ENCODE data around the gene SNORC.

SNORC gene

DNA sequence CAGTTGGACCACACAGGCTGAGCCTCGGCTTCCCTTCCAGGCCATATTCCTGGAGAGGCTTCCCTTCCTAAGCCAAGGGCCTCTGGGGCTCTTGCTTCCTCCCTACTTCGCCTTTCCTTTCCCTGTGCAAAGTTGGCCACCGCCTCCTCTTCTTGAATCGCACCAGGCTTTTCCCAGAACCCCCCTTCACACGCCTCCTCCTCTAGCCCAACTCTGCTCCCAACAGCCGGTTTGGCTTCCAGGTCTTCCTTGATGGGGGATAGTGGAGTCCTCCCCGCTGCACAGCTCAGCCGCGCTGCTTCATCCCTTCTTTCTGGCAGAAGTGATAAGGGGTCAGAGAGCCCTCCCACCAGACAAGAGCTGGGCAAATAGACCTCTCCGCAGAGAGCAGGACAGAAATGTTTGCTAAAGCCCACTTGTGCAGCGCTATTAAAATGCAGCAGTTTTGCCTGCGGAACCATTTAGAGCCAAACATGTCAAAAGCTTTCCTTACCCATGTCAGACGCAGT is 56.4 kb downstream of the SNORC start:
- intact Hi-C loops (cut with micrococcal nuclease), result no loop called here
- Mint-ChIP-seq H3K27ac (no peak overlapping the region), H3K4me3 (no peak overlapping the region), H3K9me3 (no peaks in the 10 kb centered on the region), H3K36me3 (ENCODE audit: low read depth) (no peaks in the 10 kb centered on the region), H3K27me3 (peaks cover 81% of the 10 kb centered on the region), H3K4me1 (ENCODE audit: low read depth) (no peaks in the 10 kb centered on the region)

GRCh38 chr2:232927032-232927792 is 57.1 kb downstream of the SNORC start:
- peaks cover 83% of the 10 kb centered on the region for H3K27me3 Mint-ChIP-seq
- intact Hi-C loops (cut with micrococcal nuclease), result no loop called here
- H3K9me3 Mint-ChIP-seq, result no peaks in the 10 kb centered on the region
- no peak overlapping the region for H3K27ac Mint-ChIP-seq
- H3K4me3 Mint-ChIP-seq, result peak overlapping the region; percentile 37
- H3K36me3 Mint-ChIP-seq (ENCODE audit: low read depth), result no peaks in the 10 kb centered on the region
- H3K4me1 Mint-ChIP-seq (ENCODE audit: low read depth), result no peaks in the 10 kb centered on the region

DNA sequence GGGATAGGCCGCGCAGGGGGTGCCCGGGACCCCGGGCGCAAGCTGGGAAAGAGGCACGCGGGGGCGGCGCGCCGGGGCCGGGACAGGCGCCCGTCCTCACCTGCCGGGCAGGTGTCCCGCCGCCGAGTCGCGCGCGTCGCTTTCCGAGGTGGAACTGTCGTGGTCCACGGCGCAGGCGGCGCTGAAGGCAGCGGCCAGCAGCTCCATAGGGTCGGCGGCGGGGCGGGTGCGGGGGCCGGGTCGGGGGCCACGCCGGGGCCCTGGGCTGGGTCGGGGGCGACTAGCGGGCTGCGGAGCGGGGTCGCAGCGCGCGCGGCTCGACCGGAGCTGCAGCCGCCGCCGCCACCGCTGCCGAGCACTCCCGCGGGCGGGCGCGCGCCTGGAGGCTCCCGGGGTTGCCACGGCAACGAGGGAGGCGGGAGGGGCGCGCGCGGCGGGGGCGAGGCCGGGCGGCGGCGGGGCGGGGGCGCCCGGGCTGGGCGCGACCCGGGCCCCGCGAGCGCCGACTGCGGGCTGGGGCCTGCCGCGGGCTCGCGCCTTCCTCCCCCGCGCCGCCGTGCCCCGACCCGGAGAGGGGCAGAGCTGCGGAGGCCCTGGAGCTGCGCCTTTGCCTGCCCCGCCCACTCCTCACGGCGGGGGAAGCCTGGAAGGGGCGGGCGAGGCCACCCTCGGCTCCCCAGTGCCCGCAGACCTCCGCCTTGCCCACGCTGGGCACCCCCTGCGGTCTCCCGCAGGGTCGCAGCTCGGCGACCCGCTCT is 57.9 kb downstream of the SNORC start:
- peaks cover 85% of the 10 kb centered on the region for H3K27me3 Mint-ChIP-seq

More for the DNA sequence above, 57.9 kb downstream of the SNORC start:
- intact Hi-C loops (cut with micrococcal nuclease), result no loop called here
- Mint-ChIP-seq H3K4me1 (ENCODE audit: low read depth) (no peaks in the 10 kb centered on the region), H3K9me3 (no peaks in the 10 kb centered on the region), H3K4me3 (peak overlapping the region; percentile 32), H3K36me3 (ENCODE audit: low read depth) (no peaks in the 10 kb centered on the region), H3K27ac (no peak overlapping the region)

All from dendritic cell treated with granulocyte-macrophage colony-stimulating factor and Interleukin-4, amounts not matched to agents 40 ng/mL and 50 ng/mL, for 4 days (primary cell).